ENCODE data around the gene PCDHGB5. TPM values are rescaled to one million over a fixed set of nuclear protein-coding genes. Genes with fewer than 3 reads are reported as not detected.
A peak's percentile ranks its signal among the peaks of the same experiment; 100 is the strongest.
"Not testable (repeated sequence)": the region's sequence is repeated elsewhere in the genome, so short reads cannot be mapped to it uniquely, and the experiment has no call there.

PCDHGB5 gene
- total RNA-seq, 1 donor from 2014 or later, result 2.7 TPM

DNA sequence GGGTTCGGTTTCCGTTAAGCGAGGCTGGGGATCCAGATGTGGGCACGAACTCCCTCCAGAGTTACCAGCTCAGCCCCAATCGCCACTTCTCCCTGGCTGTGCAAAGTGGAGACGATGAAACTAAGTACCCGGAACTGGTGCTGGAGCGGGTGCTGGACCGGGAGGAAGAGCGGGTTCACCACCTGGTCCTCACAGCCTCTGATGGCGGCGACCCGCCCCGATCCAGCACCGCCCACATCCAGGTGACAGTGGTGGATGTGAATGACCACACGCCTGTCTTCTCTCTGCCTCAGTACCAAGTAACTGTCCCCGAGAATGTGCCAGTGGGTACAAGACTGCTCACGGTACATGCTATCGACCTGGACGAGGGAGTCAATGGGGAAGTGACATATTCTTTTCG lies 14.4 kb upstream of the PCDHGB5 start:
- peaks cover 53% of the 10 kb centered on the region for H3K27me3 Mint-ChIP-seq

GRCh38 chr5:141384471-141385267 lies 13.1 kb upstream of the PCDHGB5 start:
- POLR2A ChIA-PET, result no interaction called here
- peaks cover 62% of the 10 kb centered on the region for H3K27me3 Mint-ChIP-seq
- H3K36me3 Mint-ChIP-seq (ENCODE audit: low read depth), result peaks cover 4% of the 10 kb centered on the region
- no peaks in the 10 kb centered on the region for H3K4me1 Mint-ChIP-seq
- H3K4me3 Mint-ChIP-seq, result no peak overlapping the region
- CTCF ChIA-PET, result no interaction called here
- TF ChIP-seq, protein P1, sequence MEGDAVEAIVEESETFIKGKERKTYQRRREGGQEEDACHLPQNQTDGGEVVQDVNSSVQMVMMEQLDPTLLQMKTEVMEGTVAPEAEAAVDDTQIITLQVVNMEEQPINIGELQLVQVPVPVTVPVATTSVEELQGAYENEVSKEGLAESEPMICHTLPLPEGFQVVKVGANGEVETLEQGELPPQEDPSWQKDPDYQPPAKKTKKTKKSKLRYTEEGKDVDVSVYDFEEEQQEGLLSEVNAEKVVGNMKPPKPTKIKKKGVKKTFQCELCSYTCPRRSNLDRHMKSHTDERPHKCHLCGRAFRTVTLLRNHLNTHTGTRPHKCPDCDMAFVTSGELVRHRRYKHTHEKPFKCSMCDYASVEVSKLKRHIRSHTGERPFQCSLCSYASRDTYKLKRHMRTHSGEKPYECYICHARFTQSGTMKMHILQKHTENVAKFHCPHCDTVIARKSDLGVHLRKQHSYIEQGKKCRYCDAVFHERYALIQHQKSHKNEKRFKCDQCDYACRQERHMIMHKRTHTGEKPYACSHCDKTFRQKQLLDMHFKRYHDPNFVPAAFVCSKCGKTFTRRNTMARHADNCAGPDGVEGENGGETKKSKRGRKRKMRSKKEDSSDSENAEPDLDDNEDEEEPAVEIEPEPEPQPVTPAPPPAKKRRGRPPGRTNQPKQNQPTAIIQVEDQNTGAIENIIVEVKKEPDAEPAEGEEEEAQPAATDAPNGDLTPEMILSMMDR (IDR thresholded peaks at IDR 0.05), result no peak
- DNase-seq (no peak), ATAC-seq (ENCODE audit: low read depth) (no peak)
- H3K27ac Mint-ChIP-seq, result no peak overlapping the region
- intact Hi-C loops (cut with micrococcal nuclease), result no loop called here
- H3K9me3 Mint-ChIP-seq, result peaks cover 17% of the 10 kb centered on the region

More for the DNA sequence above, 14.4 kb upstream of the PCDHGB5 start:
- H3K4me3 Mint-ChIP-seq, result no peak overlapping the region
- H3K9me3 Mint-ChIP-seq, result peaks cover 16% of the 10 kb centered on the region
- CTCF ChIA-PET, result no interaction called here
- intact Hi-C loops (cut with micrococcal nuclease), result no loop called here
- DNase-seq, result no peak
- TF ChIP-seq, protein P1 (IDR thresholded peaks at IDR 0.05), result no peak
- H3K4me1 Mint-ChIP-seq, result no peaks in the 10 kb centered on the region
- ATAC-seq (ENCODE audit: low read depth), result no peak
- POLR2A ChIA-PET, result no interaction called here
- peaks cover 2% of the 10 kb centered on the region for H3K36me3 Mint-ChIP-seq (ENCODE audit: low read depth)
- H3K27ac Mint-ChIP-seq, result no peak overlapping the region

- CTCF ChIA-PET, result interaction anchor here (1.1 kb wide), 1 partner anchor 170 kb away, joined by 4 read pairs; no protein-coding TSS in a partner anchor
- peak; percentile 65 for ATAC-seq (ENCODE audit: low read depth)
- peak within 1 kb of the TSS; percentile 58 for H3K4me3 Mint-ChIP-seq
- H3K4me1 Mint-ChIP-seq; H3K27ac Mint-ChIP-seq; POLR2A ChIA-PET; intact Hi-C loops (cut with micrococcal nuclease); H3K36me3 Mint-ChIP-seq (ENCODE audit: low read depth); DNase-seq: not testable (repeated sequence)
- peaks cover 24% of the 10 kb centered on the region for H3K9me3 Mint-ChIP-seq
- peaks cover 63% of the 10 kb centered on the region for H3K27me3 Mint-ChIP-seq
These were observed 10.0 kb upstream of the PCDHGB5 start, which contains the start of gene PCDHGB4 for GRCh38 chr5:141387557-141388311. TSS of gene PCDHGB4 (plus strand) at chr5:141387698. CDS start at chr5:141387885, 187 bp downstream.

- Mint-ChIP-seq H3K4me1 (no peaks in the 10 kb centered on the region), H3K9me3 (peaks cover 29% of the 10 kb centered on the region), H3K27me3 (peaks cover 60% of the 10 kb centered on the region), H3K27ac (no peak overlapping the region), H3K36me3 (ENCODE audit: low read depth) (peaks cover 2% of the 10 kb centered on the region), H3K4me3 (no peak overlapping the region)
- intact Hi-C loops (cut with micrococcal nuclease), result no loop called here
- TF ChIP-seq, protein P1 (IDR thresholded peaks at IDR 0.05), result no peak
- ChIA-PET POLR2A (no interaction called here), CTCF (no interaction called here)
- no peak for DNase-seq
- ATAC-seq (ENCODE audit: low read depth), result no peak
These were observed 9.1 kb upstream of the PCDHGB5 start for GRCh38 chr5:141388661-141389060.

GRCh38 chr5:141389153-141390042 lies 8.3 kb upstream of the PCDHGB5 start:
- no peaks in the 10 kb centered on the region for H3K4me1 Mint-ChIP-seq
- CTCF ChIA-PET, result no interaction called here

More at GRCh38 chr5:141389153-141390042, 8.3 kb upstream of the PCDHGB5 start:
- Mint-ChIP-seq H3K27ac (no peak overlapping the region), H3K27me3 (peaks cover 58% of the 10 kb centered on the region), H3K9me3 (peaks cover 25% of the 10 kb centered on the region), H3K36me3 (ENCODE audit: low read depth) (peaks cover 2% of the 10 kb centered on the region), H3K4me3 (no peak overlapping the region)
- ATAC-seq (ENCODE audit: low read depth) (no peak), DNase-seq (no peak)
- TF ChIP-seq, protein P1 (IDR thresholded peaks at IDR 0.05), result no peak
- intact Hi-C loops (cut with micrococcal nuclease), result no loop called here
- POLR2A ChIA-PET, result no interaction called here

Measured in activated B cell treated with CpG ODN at 0.5 μM for 24 hours (primary cell).